Left hindlimb (tissue), 1 donor: ENCODE measurements around the gene ZNF436.
"Not testable (repeated sequence)": the region's sequence is repeated elsewhere in the genome, so short reads cannot be mapped to it uniquely, and the experiment has no call there.

Experiments
- DNase-seq: peaks from one replicate; pipeline ENCODE4 v3.0.0-alpha.2; 2018

ZNF436 gene

DNA sequence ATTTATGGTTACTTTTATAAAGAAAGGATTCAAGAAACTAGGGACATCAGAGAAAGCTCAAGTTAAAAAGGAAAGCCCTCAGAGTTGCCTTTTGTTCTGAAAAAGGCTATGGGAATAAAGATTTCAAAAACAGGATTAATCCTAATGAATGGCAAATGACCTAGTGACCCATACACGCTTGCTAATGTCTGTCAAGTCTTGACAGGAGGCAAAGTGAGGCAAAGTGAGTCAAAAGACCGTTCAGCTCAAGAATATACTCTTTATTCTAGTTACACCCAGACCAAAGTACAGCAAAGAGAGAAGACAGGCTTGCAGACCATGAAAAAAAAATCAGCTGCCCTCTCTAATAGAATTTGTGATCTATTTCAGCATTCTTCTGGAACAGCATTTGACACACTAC lies 3.5 kb downstream of the ZNF436 start:
- DNase-seq: no peak

- DNase-seq: no peak
Measured at GRCh38 chr1:23362218-23362713, 7.4 kb downstream of the ZNF436 start.

DNA sequence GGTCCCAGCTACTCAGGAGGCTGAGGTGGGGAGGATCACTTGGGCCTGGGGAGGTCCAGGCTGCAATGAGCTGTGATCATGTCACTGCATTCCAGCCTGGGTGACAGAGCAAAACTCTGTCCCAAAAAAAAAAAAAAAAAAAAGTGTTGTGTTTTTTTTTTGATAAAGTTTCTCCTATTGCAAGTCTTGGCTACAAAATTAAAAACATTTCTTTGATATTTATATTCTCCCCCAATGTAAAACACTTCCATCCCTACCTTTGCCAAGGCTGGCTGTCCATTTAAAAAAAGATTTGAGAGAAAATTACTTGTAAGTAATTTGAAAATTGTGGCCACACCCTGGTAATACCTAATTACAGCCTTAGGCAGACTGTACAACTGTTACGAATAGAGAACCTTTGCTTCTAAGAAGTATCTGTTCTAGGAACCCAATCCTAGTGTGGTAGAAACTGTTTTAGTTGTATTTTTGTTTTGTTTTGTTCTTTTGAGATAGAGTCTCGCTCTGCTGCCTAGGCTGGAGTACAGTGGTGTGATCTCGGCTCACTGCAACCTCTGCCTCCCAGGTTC lies 11.2 kb downstream of the ZNF436 start:
- no peak for DNase-seq

DNA sequence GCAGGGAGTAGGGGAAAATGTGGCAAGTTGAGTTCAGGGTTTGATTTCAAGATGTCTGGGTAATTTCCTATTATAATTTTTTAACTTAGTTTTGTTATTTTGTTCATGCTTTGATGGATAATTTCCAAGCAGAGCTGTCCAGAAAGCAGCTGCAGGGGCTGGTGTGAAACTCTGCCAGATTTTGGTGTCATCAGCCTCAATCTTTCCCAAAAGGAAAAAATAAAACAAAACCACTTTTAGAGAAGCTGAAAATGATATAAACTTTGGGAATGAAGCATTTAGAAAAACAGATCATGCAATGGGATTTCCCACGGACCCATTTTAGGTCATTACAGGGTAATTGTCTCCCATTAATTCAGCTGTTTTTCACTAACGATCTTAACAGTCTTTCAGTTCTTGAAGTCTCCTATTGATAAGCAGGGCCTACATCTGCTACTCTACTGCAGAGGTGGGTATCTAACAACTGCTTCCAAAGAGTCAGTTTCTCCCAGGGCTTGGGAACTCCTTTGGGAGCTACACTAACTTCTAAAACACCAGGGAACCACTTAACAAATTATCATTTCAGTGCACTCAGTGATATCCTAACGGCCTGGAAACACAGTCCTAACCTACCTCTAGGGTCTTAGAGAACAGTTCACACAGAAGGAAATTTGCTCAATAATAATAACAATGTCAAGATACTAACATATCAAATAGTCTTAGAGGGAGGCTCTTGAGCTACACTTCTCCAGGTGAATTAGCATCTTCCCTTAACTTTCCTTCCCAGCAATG lies 12.3 kb downstream of the ZNF436 start:
- no peak for DNase-seq

GRCh38 chr1:23356471-23357137 lies 13.0 kb downstream of the ZNF436 start:
- no peak for DNase-seq

GRCh38 chr1:23354245-23354644 lies 15.4 kb downstream of the ZNF436 start:
- DNase-seq: no peak

GRCh38 chr1:23352096-23352695 lies 17.4 kb downstream of the ZNF436 start:
- no peak for DNase-seq

GRCh38 chr1:23345920-23346319 lies 23.7 kb downstream of the ZNF436 start:
- no peak for DNase-seq

DNA sequence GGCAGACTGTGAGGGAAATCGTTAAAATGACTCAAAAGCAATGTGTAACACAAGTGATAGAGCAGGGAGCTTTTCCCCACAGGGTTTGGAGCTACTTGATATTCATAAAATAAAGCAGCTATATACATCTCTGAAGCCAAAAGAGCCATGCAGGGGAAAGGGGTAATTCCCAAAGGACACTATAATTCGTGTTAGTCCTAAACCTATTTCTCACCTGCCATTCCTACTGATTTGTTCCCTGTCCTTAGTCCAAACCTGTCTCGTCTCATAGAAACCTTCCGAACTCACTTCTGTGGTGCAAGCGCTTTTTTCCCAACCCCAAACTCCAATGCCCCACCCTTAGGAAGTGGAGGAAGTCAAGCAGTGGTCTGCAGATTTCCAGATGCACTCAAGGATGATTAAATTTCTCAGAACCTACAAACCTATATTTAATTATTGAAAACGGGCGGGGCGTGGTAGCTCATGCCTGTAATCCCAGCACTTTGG lies 24.6 kb downstream of the ZNF436 start:
- peak; percentile 45 for DNase-seq

DNA sequence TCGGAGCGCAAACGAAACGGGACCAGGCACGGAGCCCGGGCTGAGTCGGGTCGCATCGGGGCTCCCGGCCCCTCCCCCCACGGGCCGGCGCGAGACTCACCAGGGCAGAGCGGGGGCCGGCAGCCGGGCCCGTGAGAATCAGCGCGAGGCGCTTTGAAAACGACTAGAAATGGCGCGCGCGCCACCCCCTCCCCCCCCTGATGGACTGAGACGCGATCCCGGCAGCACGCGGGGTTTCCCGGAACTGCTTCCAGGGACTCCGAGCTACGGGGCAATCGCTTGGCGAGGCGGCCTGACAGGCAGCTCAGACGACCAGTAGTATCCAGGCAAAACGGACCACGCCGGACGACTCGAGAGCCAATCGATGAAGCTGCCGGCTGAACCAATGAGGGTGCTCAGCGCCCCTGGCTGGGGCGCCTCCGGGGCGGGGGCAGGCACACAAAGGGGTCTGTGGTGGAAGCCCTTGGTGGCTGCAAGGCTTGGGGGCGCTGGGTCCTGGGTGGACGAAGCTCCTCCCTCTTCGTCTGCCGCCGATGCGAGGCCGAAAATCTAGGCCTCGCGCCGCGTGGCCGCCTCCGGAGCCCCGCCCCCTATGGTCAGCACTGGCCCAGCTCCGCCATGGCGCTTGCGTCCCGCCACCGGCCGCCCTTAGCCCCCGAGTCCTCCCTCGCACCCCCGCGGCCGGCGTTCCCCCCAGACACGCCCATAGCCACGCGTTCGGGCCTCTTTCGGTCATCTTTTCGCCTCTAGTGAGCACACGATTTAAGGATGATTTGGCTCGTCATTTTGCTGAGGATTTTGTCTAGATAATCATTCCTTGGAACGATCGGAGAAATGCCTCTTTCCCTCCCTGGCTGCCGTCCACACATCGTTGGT lies 25.3 kb downstream of the ZNF436 start, which contains the start of gene HNRNPR:
HNRNPR (minus strand) TSS at position 174 of the 876 bp plus-strand sequence. CDS start 3,276 bp downstream, outside the sequence.
- peak; percentile 100 for DNase-seq

DNA sequence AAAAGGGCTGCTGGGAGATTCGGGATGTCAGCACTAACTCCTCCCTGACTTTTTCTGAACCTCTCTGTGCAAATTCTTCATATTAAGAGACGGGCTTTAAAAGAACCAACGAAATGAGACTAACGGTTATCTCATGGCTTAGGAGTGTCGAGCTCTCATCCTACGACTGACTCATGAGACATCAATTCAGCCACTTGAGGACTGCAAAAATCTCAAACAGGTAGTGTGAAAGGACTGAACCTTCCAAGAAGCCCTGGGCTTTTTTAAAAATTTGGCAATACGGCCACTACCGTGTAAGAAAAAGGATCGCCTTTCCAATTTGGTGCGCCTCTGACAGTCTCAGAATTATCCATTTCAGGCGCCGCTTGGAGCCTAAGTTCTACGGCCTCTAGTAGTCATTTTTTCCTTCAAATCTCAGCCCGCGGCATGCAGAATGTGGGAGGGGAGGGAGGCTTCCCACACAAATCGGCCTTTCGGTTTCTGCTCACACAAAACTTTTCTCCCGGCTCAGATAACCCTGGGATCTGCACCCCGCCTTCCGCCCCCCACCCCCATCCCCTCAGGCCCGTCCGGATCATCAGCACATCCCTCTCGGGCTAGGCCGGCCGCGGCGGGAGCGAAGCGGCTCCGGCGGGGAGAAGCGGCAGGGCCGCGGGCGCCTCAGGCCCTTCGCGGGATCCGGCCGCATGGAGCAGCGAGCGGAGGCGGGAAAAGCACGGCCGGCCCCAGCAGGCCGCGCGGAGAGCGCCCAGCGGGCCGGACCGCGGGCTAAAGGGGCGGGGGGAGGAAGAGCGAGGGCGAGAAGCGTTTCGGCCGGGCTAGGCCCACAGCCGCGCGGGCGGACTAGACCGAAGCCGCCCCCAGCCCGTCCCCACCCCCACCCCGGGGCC lies 26.2 kb downstream of the ZNF436 start:
- peak; percentile 56 for DNase-seq

GRCh38 chr1:23341931-23342692 lies 27.5 kb downstream of the ZNF436 start:
- no peak for DNase-seq

GRCh38 chr1:23339632-23340031 lies 30.0 kb downstream of the ZNF436 start:
- DNase-seq: no peak

DNA sequence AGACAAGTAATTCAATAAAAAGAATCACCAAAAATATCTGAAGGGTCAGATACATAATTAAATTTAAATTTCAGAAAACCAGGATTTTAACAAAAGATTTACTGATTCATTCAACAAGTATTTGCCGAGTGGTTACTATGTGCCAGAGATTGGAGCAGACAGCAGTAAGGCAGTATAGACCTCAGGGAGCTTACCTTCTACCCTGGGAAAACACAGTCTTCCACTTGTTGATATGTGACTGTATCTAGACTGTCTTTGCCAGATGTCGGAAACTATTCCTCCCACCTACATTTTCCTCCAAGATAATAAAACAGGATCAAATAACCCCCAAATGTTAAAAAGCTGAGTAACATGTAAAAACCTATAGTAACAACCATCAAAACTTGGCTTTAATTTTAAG lies 31.8 kb downstream of the ZNF436 start:
- no peak for DNase-seq

DNA sequence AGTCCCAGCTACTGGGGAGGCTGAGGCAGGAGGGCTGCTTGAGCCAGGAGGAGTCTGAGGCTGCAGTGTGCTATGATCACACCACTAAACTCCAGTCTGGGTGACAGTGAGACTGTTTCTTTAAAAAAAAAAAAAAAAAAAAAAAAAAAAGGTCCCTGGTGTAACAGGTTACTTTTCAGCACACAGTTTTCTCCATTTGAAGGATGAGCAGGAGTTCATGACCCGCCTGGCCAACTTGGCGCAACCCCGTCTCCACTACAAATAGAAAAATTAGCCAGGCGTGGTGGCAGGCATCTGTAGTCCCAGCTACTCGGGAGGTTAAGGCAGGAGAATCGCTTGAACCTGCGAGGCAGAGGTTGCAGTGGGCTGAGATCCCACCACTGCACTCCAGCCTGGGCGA lies 37.9 kb downstream of the ZNF436 start:
- no peak for DNase-seq

DNA sequence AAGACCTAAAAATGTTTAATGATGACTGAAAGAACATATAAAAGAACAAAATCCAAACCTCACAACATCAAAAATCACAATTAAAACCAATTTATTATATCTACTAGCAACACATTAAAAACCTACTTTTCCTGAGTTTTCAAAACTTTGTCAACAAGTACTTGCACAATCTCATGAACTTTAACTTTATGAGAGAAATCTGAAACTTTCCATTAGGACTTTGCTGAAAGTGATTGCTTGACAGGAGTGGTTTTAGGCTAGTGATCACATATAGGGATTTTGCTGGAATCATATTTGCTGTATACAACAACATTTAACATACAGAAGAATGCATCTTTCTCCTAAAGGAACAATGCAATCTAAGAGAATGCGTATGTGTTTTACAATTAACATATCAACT lies 38.8 kb downstream of the ZNF436 start:
- DNase-seq: no peak

GRCh38 chr1:23325393-23325792 lies 44.2 kb downstream of the ZNF436 start:
- no peak for DNase-seq

- no peak for DNase-seq
Measured at GRCh38 chr1:23322770-23323169, 46.9 kb downstream of the ZNF436 start.

DNA sequence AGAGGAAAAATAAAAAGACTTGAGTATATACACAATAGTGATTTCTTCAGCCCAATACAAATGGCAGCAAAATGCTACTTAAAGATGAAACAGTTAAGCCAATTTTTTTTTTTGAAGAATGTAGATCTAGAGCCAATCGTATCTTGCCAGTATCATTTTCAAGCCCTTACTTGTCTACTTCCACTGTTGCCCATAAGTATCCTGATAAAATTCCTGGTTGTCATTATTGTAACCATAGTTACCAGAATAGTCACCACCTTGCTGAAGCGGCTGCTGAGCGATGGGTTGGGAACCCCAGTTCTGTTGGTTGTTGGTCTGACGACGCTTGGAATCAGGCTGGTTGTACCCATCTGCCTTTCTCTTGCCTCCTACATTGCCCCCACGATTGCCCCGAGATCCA lies 59.4 kb downstream of the ZNF436 start:
- DNase-seq: not testable (repeated sequence)
